ENCODE data around the gene CST7.

DNA sequence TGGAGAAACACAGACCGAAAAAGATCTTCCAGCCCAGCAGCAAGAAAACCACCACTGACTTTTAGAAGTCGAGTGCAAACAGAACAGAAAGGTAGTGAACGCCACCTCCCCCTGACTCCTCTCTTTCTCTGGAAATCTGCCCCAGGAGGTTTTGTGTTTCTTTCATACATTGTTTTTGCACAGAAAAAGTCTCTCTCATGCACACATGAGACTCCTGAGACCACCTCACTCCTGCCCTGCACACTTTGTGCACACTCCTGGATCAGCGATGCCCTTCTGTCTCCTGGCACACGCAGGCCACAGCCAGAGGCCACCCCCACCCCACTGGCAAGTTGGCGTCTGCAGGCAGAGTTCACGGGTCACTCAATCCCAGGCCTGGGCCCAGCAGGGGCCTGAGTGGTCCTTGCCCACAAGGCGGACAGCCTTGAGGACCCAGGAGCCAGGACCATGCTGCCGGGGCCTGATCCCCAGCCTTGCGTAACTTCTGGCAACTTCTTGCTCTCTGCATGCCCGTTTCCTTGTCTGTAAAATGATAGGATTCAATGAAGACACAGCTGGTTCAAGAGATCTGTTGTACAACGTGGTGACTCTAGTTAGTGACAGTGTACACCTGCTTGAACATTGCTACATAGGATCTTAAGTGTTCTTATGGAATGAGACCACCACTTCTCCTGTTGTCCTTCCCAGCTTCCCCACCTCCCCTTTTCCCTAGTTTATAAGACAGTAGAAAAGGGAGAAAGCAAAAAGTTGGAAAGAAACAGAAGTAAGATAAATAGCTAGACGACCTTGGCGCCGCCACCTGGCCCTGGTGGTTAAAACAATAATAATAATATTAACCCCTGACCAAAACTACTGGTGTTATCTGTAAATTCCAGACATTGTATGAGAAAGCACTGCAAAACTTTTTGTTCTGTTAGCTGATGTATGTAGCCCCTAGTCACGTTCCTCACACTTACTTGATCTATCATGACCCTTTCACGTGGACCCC, 30.2 kb upstream of the CST7 start:
- TF ChIP-seq, protein P1, sequence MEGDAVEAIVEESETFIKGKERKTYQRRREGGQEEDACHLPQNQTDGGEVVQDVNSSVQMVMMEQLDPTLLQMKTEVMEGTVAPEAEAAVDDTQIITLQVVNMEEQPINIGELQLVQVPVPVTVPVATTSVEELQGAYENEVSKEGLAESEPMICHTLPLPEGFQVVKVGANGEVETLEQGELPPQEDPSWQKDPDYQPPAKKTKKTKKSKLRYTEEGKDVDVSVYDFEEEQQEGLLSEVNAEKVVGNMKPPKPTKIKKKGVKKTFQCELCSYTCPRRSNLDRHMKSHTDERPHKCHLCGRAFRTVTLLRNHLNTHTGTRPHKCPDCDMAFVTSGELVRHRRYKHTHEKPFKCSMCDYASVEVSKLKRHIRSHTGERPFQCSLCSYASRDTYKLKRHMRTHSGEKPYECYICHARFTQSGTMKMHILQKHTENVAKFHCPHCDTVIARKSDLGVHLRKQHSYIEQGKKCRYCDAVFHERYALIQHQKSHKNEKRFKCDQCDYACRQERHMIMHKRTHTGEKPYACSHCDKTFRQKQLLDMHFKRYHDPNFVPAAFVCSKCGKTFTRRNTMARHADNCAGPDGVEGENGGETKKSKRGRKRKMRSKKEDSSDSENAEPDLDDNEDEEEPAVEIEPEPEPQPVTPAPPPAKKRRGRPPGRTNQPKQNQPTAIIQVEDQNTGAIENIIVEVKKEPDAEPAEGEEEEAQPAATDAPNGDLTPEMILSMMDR (IDR thresholded peaks at IDR 0.05): peak in 1 of 3 donors; percentile 3
- TF ChIP-seq POLR2A (IDR thresholded peaks at IDR 0.05): no peak

Data from breast epithelium (tissue), 3 donors.